HPDE6-E6E7 (cell line): ENCODE results near the gene UNC5B.

Experiments
- DNase-seq: peaks from one replicate; pipeline ENCODE4 v3.0.0; 2011; ENCODE audit warnings: missing footprints; ENCODE audit errors: extremely low spot score

The UNC5B gene

DNA sequence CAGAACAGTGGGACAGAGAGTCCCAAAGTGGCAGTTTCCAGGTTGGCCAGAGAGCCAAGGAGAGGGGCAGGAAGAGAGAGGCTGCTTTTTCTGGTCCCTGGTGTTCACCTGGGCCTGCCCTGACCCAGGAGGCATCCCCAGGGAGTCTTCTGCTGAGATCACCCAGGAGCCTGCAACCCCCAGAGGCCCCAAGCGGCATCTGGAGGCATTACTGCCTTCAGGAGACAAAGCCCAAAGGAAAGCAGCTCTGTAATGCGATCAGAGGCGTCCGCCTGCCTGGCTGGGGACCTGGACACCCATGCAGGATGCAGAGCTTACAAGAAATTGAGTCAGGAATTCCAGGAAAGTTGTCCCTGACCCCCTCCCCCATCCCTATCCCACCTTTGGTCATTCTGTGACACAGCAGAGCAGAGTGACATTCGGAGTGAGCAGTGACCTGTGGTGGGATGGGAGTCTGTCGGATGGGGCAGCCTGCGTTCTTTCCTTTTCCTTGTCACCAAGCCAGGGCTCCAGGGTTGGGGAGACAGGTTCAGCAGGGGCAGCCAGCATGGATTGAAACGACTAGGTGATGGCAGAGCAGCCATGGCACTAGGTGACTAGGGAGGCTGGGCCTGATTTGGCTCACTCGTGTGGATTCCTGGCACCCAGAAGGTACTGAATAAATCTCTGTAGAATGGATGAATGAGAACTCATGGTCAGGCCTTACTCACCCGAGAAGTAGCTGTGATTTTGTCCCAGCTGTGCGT, 10.4 kb downstream of the UNC5B start:
- no peak for DNase-seq

- no peak for DNase-seq
Observed at GRCh38 chr10:71223347-71224058, 11.1 kb downstream of the UNC5B start.

DNA sequence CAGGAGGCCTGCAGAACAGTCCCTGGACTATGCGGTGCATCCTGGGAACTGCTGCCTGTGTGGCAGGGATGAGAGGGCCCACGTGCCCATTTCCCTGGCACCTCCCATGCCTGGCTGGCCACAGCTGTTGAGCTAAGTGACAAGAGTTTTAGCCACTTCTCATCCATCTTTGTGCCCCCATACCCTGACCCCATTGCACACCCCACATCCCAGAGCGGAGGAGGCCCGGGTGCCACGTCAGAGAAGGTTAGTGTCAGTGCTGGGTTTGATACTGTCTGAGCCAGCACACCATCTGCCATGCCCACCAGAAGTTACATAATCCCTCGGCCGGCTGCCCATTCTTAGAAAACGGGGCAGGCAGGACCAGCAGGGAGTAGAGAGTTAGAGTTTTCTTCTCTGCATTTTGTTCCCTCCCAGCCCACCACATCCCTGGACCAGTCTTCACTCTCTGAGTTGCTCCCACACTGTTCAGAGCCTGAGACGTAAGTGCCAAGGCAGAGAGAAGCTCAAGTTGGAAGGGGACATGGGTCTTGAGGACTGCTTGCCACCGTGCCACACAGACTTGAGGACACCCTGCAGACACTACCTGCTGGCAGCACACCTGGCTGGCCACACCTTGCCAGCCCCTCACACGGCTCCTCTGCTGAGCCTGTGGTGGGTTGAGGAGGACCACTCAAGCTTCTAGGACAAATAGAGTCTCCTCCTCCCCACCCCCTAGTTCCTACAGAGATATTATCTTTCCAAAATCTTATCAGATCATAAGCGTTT, 13.1 kb downstream of the UNC5B start:
- no peak for DNase-seq

- no peak for DNase-seq
Observed at GRCh38 chr10:71228875-71229675, 16.7 kb downstream of the UNC5B start.

DNA sequence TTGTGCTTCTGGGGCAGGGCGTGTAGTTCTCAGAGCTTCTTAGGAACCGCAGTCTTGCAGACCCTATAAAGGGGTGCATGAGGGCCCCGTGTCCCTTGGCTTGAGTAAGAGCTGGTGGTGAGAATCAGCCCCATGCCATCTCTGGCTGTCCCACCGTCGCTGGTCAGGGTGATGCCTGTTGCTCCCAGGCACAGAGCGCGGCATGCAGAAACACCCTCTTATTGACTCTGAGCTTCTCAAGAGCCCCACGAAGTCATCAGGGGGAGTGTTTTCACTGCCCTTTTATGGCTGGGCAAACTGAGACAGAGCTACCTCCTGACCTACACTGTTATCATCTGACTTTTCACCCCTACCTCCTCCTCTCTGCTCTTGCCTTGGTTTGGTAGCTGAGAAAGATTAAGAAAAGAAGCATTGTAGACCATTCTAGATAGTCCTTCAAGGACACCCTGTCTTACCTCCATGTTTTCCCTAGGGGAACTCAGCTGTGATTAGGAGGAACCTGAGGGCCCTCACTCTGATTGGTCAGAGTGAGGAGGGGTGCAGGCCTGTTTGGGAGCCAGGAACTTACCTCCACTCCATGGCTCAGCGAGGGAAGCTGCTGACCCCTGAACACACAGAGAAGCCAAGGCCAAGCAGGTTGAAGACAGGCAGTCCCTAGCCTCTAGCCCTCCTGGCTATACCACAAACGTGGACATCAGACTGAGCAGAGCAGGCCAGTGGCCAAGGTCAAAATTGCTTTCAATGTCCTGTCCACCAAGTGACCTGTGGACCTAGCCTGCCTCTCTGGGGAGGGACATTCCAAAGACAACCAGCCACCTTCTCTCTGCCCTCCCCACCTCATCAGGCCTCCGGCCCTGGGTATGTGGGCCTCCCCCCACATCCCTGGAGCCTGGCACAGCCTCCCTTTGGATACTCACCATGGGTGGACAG, 17.6 kb downstream of the UNC5B start:
- DNase-seq: no peak

DNA sequence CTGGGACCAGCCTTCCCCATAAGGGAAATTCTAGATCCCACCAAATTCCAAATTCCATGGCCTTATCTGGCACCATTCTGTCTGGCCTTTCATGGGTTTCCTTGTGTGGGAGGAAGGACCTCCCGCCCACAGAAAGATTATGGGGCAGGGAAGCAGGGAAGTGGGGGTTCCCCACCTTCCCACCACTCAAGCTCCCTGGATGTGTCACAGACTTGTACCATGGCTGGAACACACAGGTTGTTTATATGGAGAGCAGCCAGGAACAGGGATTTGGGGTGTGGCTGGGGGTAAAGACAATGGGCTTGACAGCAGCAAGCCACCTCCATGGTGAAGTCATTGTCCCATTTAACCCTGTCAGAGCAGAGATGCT, 18.3 kb downstream of the UNC5B start:
- no peak for DNase-seq

- no peak for DNase-seq
Observed at GRCh38 chr10:71231206-71231605, 18.8 kb downstream of the UNC5B start.

DNA sequence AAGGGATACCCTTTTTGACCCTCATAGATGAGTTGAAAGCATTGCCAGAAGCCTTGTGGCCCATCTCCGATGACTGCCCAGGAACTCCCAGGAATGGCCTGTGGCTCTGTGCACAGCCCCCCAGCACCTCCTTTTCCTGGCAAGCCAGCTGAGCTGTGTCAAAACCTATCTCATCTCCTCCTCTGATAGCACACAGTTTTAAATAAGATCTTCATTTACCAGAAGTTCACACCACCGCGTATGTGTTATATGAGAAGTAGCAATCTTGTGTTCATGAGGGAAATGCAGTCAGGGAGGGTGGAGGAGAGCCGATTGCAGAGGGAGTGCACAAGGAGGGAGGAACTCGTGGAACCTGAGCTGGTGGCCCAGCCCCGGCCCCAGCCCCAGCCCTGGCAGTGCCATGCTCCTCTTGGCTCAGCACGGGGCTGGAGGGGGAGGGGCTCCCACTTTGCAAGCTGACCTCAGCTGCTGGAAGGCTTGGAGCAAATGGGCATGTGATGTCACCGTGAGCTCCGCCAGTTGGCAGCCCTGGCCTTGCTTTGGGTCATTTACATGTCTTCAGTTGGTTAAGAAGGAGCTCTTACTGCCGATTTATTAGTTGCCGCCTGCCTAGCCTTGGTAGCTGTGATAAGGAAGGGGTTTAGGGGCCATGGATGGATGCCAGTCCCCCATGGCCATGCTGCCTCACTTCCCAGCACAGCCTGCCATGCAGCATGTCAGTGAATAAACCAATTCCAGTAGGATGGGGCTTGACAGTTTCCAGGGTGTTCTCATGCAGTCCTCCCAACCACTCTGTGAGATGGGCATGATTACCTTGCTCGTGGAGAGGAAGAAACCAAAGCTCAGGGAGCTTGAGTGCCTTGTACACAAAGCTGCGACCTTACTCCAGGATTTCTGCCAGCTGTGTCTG, 20.0 kb downstream of the UNC5B start:
- no peak for DNase-seq

GRCh38 chr10:71233482-71233892, 21.1 kb downstream of the UNC5B start:
- DNase-seq: no peak

GRCh38 chr10:71234004-71234894, 21.9 kb downstream of the UNC5B start:
- no peak for DNase-seq

GRCh38 chr10:71234970-71235685, 22.8 kb downstream of the UNC5B start:
- no peak for DNase-seq

DNA sequence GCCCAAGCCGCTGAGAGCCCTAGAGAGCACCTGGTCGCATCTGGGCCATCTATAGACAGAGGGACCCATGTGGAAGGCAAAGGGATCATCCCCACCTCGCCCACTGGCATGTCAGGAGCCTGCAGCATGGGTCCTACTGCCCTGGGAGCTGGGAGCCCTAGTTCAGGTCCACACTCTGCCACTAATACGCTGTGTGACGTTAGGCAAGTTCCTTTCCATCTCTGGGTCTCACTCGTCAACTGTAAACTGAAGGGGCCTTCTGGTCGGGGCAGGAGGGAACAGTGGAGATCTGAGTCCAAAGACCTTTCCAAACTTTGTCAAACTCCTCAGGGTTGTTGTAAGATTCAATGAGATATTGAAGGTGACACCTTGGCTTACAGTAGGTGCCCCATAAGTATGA, 23.4 kb downstream of the UNC5B start:
- DNase-seq: no peak

DNA sequence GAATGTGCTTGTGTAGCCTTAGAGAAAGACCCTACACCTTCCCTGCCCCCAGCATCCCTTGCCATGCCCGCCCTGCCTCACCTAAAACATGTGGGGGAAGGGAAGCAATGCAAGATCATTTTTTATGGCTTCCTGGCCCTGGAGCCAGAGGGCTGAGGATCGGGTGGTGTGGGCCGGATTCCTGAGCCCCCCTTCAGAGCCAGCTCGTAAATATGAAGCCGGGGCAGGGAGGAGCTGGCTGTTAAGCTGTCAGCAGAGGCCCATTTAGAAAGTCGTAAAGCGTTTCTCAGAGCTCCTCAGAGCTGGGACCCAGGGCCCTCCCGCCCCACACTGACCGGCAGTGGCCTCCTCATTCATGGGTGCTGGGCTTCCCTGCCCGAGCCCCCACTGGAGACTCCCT, 23.9 kb downstream of the UNC5B start:
- DNase-seq: no peak

DNA sequence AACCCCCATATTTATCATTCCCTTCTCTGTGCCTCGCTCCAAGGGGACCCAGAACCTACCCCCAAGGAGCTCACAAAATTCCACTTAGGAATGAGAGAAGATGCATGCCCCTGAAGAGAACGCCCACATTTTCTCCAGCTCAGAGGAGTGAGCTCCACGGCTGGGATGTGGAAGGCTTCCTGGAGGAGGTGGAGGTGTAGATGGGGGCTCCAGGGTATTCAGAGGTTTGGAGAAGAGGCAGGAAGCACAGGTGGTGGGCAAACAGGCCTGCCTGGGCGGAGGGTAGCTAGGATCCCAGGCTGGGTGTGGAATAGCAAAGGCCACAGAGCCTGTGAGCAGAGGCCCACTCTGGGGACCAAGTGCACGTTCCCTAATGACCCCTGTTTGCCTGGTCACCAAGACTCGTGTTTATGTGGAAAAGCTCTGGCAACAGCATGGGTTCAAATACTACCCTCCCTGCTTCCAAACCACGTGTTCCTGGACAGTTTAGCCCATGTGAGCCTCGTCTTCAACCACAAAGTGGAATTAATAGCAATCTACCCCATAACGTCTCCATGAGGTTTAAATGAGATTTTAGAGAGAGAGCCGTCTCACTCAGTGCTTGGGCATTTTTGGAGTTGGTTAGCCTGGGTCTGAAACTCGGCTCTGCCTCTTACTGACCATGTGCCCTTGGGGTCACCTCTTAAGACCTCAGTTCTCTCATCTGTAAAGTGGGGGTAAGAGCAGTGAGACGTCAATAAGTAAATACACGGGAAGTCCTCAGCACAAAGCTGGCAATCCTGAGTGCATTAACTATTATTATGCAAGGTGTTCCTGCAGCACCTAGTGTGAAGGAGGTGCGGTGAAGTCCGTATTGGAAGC, 24.7 kb downstream of the UNC5B start:
- DNase-seq: no peak

GRCh38 chr10:71237843-71238623, 25.7 kb downstream of the UNC5B start:
- no peak for DNase-seq

GRCh38 chr10:71238626-71239025, 26.3 kb downstream of the UNC5B start:
- no peak for DNase-seq
